ENCODE results near the gene H2AZ1. TPM values are rescaled to one million over a fixed set of nuclear protein-coding genes. Genes with fewer than 3 reads are reported as not detected.
A peak's percentile ranks its signal among the peaks of the same experiment; 100 is the strongest.

H2AZ1 gene
- 266 TPM for polyA plus RNA-seq (2013, experiment 1 of 2)
- polyA plus RNA-seq (2013, experiment 2 of 2) = 271 TPM

DNA sequence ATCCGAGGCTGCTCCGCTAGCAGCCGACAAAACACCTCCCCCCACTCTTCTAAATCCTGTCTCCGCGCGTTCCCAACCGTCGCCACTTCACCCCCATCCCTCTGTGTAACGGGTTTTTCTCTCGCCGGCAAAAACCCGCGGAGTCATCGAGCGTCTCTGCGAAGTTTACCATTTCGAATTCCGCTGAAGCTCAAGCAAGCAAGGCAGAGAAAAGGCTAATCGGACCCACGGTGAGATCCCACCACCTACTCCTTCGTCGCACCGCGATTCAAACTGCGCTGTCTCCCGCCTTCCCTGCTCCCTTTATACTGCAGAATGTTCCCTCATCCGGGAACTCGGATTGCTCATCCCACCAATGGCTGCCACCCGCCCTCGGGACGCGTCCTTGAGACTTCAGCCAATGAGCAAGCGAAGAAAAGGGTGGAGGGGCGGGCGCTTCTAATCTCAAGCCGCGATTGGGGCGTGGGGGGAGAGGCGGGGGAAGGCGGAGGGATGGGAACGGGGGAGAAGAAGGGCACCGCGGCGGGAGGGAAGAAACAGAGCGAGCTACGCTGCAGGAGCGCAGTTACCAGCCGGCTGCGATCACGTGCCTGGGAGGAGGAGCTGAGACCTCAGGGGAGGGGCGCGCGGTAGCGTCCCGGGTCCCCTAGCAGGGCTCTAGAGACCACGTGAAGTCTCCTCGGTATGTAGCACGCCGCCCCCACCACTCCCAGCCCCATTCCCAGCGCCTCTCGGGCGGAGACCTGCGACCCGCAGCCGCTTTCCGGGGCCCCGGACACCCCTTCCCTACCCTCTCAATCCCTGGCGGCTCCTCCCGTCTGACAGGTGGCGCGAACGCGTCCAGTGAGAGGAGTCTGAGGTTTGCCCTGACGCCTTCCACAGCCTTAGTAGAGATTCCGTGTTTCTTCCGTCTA lies at the start of gene H2AZ1:
TSS of gene H2AZ1 (minus strand) at position 277 of the 914 bp plus-strand sequence. CDS start at position 172, 105 bp downstream.
- Histone ChIP-seq H3K27ac (ENCODE audit: low read length, poor library complexity, severe bottlenecking) (peak within 1 kb of the TSS; percentile 98), H3K27me3 (ENCODE audit: control insufficient read depth in 1 of 2, insufficient read depth in 1 of 2, low read length in 2 of 2) (no peaks in the 10 kb centered on the region), H4K91ac (ENCODE audit: low read length) (peak within 1 kb of the TSS; percentile 48), H3K23ac (ENCODE audit: low read length in 2 of 2) (no peak within 1 kb of the TSS), H2BK15ac (ENCODE audit: low read depth, poor library complexity, severe bottlenecking) (peak within 1 kb of the TSS; percentile 77), H3K4ac (ENCODE audit: low read depth in 1 of 2, low read length in 2 of 2) (peak within 1 kb of the TSS; percentile 39 to 92), H3K9me3 (ENCODE audit: control insufficient read depth, low read length) (no peaks in the 10 kb centered on the region), H3K36me3 (ENCODE audit: control insufficient read depth in 1 of 2, insufficient read depth in 2 of 2, low read depth in 1 of 2, low read length in 2 of 2) (peaks cover 2 to 12% of the 10 kb centered on the region in 2 experiments), H4K8ac (ENCODE audit: low read length) (peak within 1 kb of the TSS; percentile 84), H3K4me2 (ENCODE audit: low read length, poor library complexity, severe bottlenecking) (peak within 1 kb of the TSS; percentile 96), H2BK12ac (ENCODE audit: low read length in 2 of 2) (peak within 1 kb of the TSS in 1 of 2 experiments; percentile 77), H3K18ac (ENCODE audit: low read depth in 1 of 2, low read length in 2 of 2) (peak within 1 kb of the TSS; percentile 90 to 91), H3K4me3 (ENCODE audit: insufficient read depth in 1 of 2, low read depth in 1 of 2, low read length in 2 of 2) (peak within 1 kb of the TSS; percentile 81 to 94), H3K4me1 (ENCODE audit: control insufficient read depth, insufficient read depth, low read depth, low read length) (peaks cover 3% of the 10 kb centered on the region), H3K9ac (ENCODE audit: low read length) (peak within 1 kb of the TSS; percentile 96), H2BK5ac (ENCODE audit: low read depth, low read length, poor library complexity, severe bottlenecking) (peak within 1 kb of the TSS; percentile 62), H2AK5ac (ENCODE audit: low read length, severe bottlenecking) (no peak within 1 kb of the TSS), H2BK120ac (ENCODE audit: low read depth, low read length) (peak within 1 kb of the TSS; percentile 64), H3K79me1 (replicated peaks; ENCODE audit: low read length, poor library complexity, severe bottlenecking) (peaks cover 6% of the 10 kb centered on the region), H2AFZ (ENCODE audit: low read depth, low read length) (peak within 1 kb of the TSS; percentile 91), H3K14ac (ENCODE audit: low read length in 2 of 2) (peak within 1 kb of the TSS in 1 of 2 experiments; percentile 92)
- DNase-seq = peak; percentile 99
- WGBS = under 1% methylated on average over 72 of the region's 76 CpGs

DNA sequence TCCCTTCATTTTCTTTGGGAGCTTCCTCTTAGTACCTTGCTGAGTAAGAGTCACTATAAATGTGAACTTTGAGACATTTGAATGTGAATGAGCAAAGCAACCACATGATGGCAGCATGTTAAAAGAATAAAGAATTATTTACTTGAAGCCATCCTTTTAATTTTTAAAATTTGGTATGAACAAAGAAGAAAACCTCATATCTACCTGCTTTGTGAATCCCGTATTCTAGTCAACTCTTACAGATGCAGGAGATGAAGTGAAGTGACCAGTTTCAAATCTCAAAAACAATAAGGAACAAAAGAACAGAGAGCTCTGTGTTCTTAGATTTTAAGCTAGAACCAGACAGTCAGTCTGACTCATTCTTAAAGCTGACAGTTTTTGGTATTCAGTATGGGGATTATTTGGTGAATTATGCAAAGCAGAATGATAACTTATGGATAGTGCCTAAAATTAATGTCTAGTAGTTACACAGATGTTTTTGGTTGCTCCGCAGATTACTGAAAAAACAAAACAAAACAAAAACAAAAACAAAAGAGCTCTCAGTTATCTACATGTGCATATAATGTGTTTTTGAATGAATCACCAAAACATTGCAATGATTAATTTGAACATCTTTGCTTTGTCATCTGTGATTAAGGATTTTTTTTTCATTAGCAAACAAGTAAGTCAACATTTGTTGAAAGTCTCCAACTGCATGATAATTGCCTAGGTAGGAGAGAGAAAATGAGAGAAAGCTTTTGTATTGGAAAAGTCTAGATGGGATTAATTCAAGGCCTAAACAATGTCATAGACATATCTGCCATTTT lies 48.2 kb upstream of the H2AZ1 start:
- Histone ChIP-seq H2BK5ac (ENCODE audit: low read depth, low read length, poor library complexity, severe bottlenecking) (no peak overlapping the region), H3K4me1 (ENCODE audit: control insufficient read depth, insufficient read depth, low read depth, low read length) (no peaks in the 10 kb centered on the region), H4K91ac (ENCODE audit: low read length) (no peak overlapping the region), H4K8ac (ENCODE audit: low read length) (no peak overlapping the region), H3K79me1 (replicated peaks; ENCODE audit: low read length, poor library complexity, severe bottlenecking) (no peaks in the 10 kb centered on the region), H3K36me3 (ENCODE audit: control insufficient read depth in 1 of 2, insufficient read depth in 2 of 2, low read depth in 1 of 2, low read length in 2 of 2) (no peaks in the 10 kb centered on the region), H3K27me3 (ENCODE audit: control insufficient read depth in 1 of 2, insufficient read depth in 1 of 2, low read length in 2 of 2) (no peaks in the 10 kb centered on the region), H2BK15ac (ENCODE audit: low read depth, poor library complexity, severe bottlenecking) (no peak overlapping the region), H3K14ac (ENCODE audit: low read length in 2 of 2) (no peak overlapping the region), H3K4ac (ENCODE audit: low read depth in 1 of 2, low read length in 2 of 2) (no peak overlapping the region), H3K4me2 (ENCODE audit: low read length, poor library complexity, severe bottlenecking) (no peak overlapping the region), H3K27ac (ENCODE audit: low read length, poor library complexity, severe bottlenecking) (no peak overlapping the region), H2BK12ac (ENCODE audit: low read length in 2 of 2) (no peak overlapping the region), H2BK120ac (ENCODE audit: low read depth, low read length) (no peak overlapping the region), H3K9me3 (ENCODE audit: control insufficient read depth, low read length) (no peaks in the 10 kb centered on the region), H3K18ac (ENCODE audit: low read depth in 1 of 2, low read length in 2 of 2) (no peak overlapping the region), H3K23ac (ENCODE audit: low read length in 2 of 2) (no peak overlapping the region), H3K4me3 (ENCODE audit: insufficient read depth in 1 of 2, low read depth in 1 of 2, low read length in 2 of 2) (no peak overlapping the region), H2AFZ (ENCODE audit: low read depth, low read length) (no peak overlapping the region), H3K9ac (ENCODE audit: low read length) (peak overlapping the region; percentile 75), H2AK5ac (ENCODE audit: low read length, severe bottlenecking) (no peak overlapping the region)
- DNase-seq = peak; percentile 58
- WGBS = no CpG with 5 or more reads among the region's 2 CpGs

DNA sequence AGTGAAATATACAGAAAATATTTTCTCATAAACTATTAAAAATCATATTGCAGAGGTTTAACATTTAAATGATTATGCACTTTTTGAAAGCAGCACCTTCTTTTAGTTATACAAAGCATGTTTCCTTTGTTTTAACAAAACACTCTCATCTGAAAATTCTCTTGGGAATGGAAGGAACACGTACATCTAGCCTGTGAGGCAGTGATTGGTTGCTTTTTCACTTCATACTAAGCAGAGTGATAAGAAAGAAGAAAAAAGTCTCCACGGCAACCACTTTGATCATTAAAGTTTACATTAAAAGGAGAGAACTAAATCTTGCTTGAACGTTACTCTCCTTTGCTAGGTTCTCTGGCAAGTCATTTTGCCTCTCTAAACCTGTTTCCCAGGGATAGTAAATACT lies 41.7 kb upstream of the H2AZ1 start:
- no peak for DNase-seq
- H4K91ac ChIP-seq (ENCODE audit: low read length) = no peak overlapping the region
- H3K27me3 ChIP-seq (ENCODE audit: control insufficient read depth in 1 of 2, insufficient read depth in 1 of 2, low read length in 2 of 2) = no peaks in the 10 kb centered on the region
- H3K9me3 ChIP-seq (ENCODE audit: control insufficient read depth, low read length) = no peaks in the 10 kb centered on the region
- H4K8ac ChIP-seq (ENCODE audit: low read length) = no peak overlapping the region
- H2BK15ac ChIP-seq (ENCODE audit: low read depth, poor library complexity, severe bottlenecking) = no peak overlapping the region
- H3K36me3 ChIP-seq (ENCODE audit: control insufficient read depth in 1 of 2, insufficient read depth in 2 of 2, low read depth in 1 of 2, low read length in 2 of 2) = no peaks in the 10 kb centered on the region
- no peaks in the 10 kb centered on the region for H3K4me1 ChIP-seq (ENCODE audit: control insufficient read depth, insufficient read depth, low read depth, low read length)
- no peak overlapping the region for H3K4me3 ChIP-seq (ENCODE audit: insufficient read depth in 1 of 2, low read depth in 1 of 2, low read length in 2 of 2)
- no peak overlapping the region for H3K14ac ChIP-seq (ENCODE audit: low read length in 2 of 2)
- no peak overlapping the region for H2BK5ac ChIP-seq (ENCODE audit: low read depth, low read length, poor library complexity, severe bottlenecking)
- no peak overlapping the region for H2AK5ac ChIP-seq (ENCODE audit: low read length, severe bottlenecking)
- H3K79me1 ChIP-seq (replicated peaks; ENCODE audit: low read length, poor library complexity, severe bottlenecking) = no peaks in the 10 kb centered on the region
- H3K27ac ChIP-seq (ENCODE audit: low read length, poor library complexity, severe bottlenecking) = no peak overlapping the region
- H3K9ac ChIP-seq (ENCODE audit: low read length) = no peak overlapping the region
- H2BK120ac ChIP-seq (ENCODE audit: low read depth, low read length) = no peak overlapping the region
- H3K4ac ChIP-seq (ENCODE audit: low read depth in 1 of 2, low read length in 2 of 2) = no peak overlapping the region
- no peak overlapping the region for H3K23ac ChIP-seq (ENCODE audit: low read length in 2 of 2)
- no peak overlapping the region for H3K18ac ChIP-seq (ENCODE audit: low read depth in 1 of 2, low read length in 2 of 2)
- H2BK12ac ChIP-seq (ENCODE audit: low read length in 2 of 2) = no peak overlapping the region
- WGBS = 20% methylated on average over 1 of the region's 3 CpGs
- no peak overlapping the region for H3K4me2 ChIP-seq (ENCODE audit: low read length, poor library complexity, severe bottlenecking)
- no peak overlapping the region for H2AFZ ChIP-seq (ENCODE audit: low read depth, low read length)

DNA sequence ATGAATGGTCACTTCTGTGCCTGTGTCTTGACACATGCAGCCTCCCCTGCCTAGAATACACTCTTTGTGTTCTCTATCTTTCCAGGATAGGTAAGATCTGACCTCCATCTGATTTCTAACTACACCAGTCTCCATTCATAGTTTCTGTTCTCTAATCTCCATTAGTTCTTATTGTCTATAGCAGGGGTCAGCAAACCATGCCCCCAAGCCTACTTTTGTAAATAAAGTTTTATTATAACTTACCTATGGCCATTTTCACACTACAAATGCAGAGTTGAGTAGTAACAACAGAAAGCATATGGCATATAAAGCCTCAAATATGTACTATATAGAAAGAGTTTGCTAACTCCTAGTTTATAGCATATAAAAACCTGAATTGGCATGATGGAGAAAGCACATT lies 37.6 kb upstream of the H2AZ1 start:
- no peak overlapping the region for H3K4me2 ChIP-seq (ENCODE audit: low read length, poor library complexity, severe bottlenecking)
- H3K27me3 ChIP-seq (ENCODE audit: control insufficient read depth in 1 of 2, insufficient read depth in 1 of 2, low read length in 2 of 2) = no peaks in the 10 kb centered on the region
- no peak overlapping the region for H4K91ac ChIP-seq (ENCODE audit: low read length)
- H3K9ac ChIP-seq (ENCODE audit: low read length) = no peak overlapping the region
- no peak overlapping the region for H3K27ac ChIP-seq (ENCODE audit: low read length, poor library complexity, severe bottlenecking)
- no peak overlapping the region for H3K14ac ChIP-seq (ENCODE audit: low read length in 2 of 2)
- no peak overlapping the region for H4K8ac ChIP-seq (ENCODE audit: low read length)
- H3K9me3 ChIP-seq (ENCODE audit: control insufficient read depth, low read length) = no peaks in the 10 kb centered on the region
- H2AK5ac ChIP-seq (ENCODE audit: low read length, severe bottlenecking) = no peak overlapping the region
- no peak overlapping the region for H3K18ac ChIP-seq (ENCODE audit: low read depth in 1 of 2, low read length in 2 of 2)
- no peak for DNase-seq
- no peaks in the 10 kb centered on the region for H3K36me3 ChIP-seq (ENCODE audit: control insufficient read depth in 1 of 2, insufficient read depth in 2 of 2, low read depth in 1 of 2, low read length in 2 of 2)
- no peak overlapping the region for H2AFZ ChIP-seq (ENCODE audit: low read depth, low read length)
- no peak overlapping the region for H2BK5ac ChIP-seq (ENCODE audit: low read depth, low read length, poor library complexity, severe bottlenecking)
- H2BK15ac ChIP-seq (ENCODE audit: low read depth, poor library complexity, severe bottlenecking) = no peak overlapping the region
- no peak overlapping the region for H3K4me3 ChIP-seq (ENCODE audit: insufficient read depth in 1 of 2, low read depth in 1 of 2, low read length in 2 of 2)
- no peak overlapping the region for H2BK120ac ChIP-seq (ENCODE audit: low read depth, low read length)
- no peak overlapping the region for H3K4ac ChIP-seq (ENCODE audit: low read depth in 1 of 2, low read length in 2 of 2)
- H3K79me1 ChIP-seq (replicated peaks; ENCODE audit: low read length, poor library complexity, severe bottlenecking) = no peaks in the 10 kb centered on the region
- no peak overlapping the region for H2BK12ac ChIP-seq (ENCODE audit: low read length in 2 of 2)
- no peaks in the 10 kb centered on the region for H3K4me1 ChIP-seq (ENCODE audit: control insufficient read depth, insufficient read depth, low read depth, low read length)
- H3K23ac ChIP-seq (ENCODE audit: low read length in 2 of 2) = no peak overlapping the region

Measured in mesenchymal stem cell (in vitro differentiated cells and primary cell).